Subcutaneous abdominal adipose tissue (tissue), 5 donors: ENCODE measurements around the gene TNRC6C.
"Not testable (repeated sequence)": the region's sequence is repeated elsewhere in the genome, so short reads cannot be mapped to it uniquely, and the experiment has no call there.

ENCODE experiments used
- H3K27ac ChIP-seq: one replicate; pipeline ENCODE4 v1.7.0; 2013; ENCODE audit warnings: low read depth, mild to moderate bottlenecking, inconsistent platforms, low read length, moderate library complexity
- H3K27me3 ChIP-seq, 5 donors: one replicate each; pipeline ENCODE4 v1.7.0; 2013; ENCODE audit warnings: low read length in 5 of 5, inconsistent platforms in 1 of 5; ENCODE audit not compliant: control insufficient read depth in 5 of 5, insufficient read depth in 4 of 5
- H3K36me3 ChIP-seq, 5 donors: one replicate each; pipeline ENCODE4 v1.7.0; 2013; ENCODE audit warnings: low read length in 5 of 5; ENCODE audit not compliant: control insufficient read depth in 5 of 5, insufficient read depth in 5 of 5
- H3K4me1 ChIP-seq, 5 donors: one replicate each; pipeline ENCODE4 v1.7.0; 2013; ENCODE audit warnings: low read length in 5 of 5, mild to moderate bottlenecking in 3 of 5, moderate library complexity in 1 of 5; ENCODE audit not compliant: control insufficient read depth in 5 of 5, insufficient read depth in 5 of 5
- H3K4me3 ChIP-seq, 5 donors: one replicate each; pipeline ENCODE4 v1.7.0; 2013; ENCODE audit warnings: low read length in 5 of 5, low read depth in 1 of 5
- H3K9ac ChIP-seq, 5 donors: one replicate each; pipeline ENCODE4 v1.7.0; 2013; ENCODE audit warnings: low read length in 5 of 5, mild to moderate bottlenecking in 4 of 5, moderate library complexity in 3 of 5
- H3K9me3 ChIP-seq, 5 donors: one replicate each; pipeline ENCODE4 v1.7.0; 2013; ENCODE audit warnings: low read length in 5 of 5; ENCODE audit not compliant: control insufficient read depth in 5 of 5
- donor health status: healthy.
- donor health status: healthy.
- donor health status: healthy.
- donor health status: healthy.
- donor health status: healthy.

Gene TNRC6C

GRCh38 chr17:78072961-78073360 is 114.5 kb downstream of the TNRC6C start:
- no peak overlapping the region for H3K27ac ChIP-seq
- no peak overlapping the region for H3K9ac ChIP-seq
- no peaks in the 10 kb centered on the region for H3K27me3 ChIP-seq
- peaks cover 38 to 94% (median 83%) of the 10 kb centered on the region in 5 donors for H3K36me3 ChIP-seq
- peaks cover 0 to 3% (median 0%) of the 10 kb centered on the region in 5 donors for H3K4me1 ChIP-seq
- H3K9me3 ChIP-seq = no peaks in the 10 kb centered on the region
- no peak overlapping the region for H3K4me3 ChIP-seq

- no peaks in the 10 kb centered on the region for H3K27me3 ChIP-seq
- H3K9ac ChIP-seq = no peak overlapping the region
- H3K27ac ChIP-seq = no peak overlapping the region
- H3K9me3 ChIP-seq = no peaks in the 10 kb centered on the region
- peaks cover 0 to 3% (median 0%) of the 10 kb centered on the region in 5 donors for H3K4me1 ChIP-seq
- peaks cover 39 to 97% (median 90%) of the 10 kb centered on the region in 5 donors for H3K36me3 ChIP-seq
- no peak overlapping the region for H3K4me3 ChIP-seq
Observed at GRCh38 chr17:78075011-78075410, 116.5 kb downstream of the TNRC6C start.

GRCh38 chr17:78075545-78075944 is 117.0 kb downstream of the TNRC6C start:
- Histone ChIP-seq H3K4me3 (no peak overlapping the region), H3K36me3 (peaks cover 36 to 97% (median 87%) of the 10 kb centered on the region in 5 donors)

DNA sequence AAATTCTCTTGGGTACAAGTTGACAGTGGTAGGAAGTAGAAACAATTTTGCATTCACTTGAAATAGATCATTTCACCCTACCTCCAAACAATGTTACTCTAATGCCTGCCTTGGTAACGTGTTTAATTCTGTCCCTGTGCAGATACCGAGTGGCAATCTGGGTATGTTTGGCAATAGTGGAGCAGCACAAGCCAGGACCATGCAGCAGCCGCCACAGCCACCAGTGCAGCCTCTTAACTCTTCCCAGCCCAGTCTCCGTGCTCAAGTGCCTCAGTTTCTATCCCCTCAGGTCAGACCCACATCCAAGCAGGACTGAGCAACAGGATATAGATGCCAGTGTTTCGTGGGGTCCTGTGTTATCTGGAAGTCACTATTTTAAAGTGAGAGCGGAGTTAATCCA is 120.8 kb downstream of the TNRC6C start:
- Histone ChIP-seq H3K9ac (no peak overlapping the region), H3K9me3 (no peaks in the 10 kb centered on the region), H3K4me1 (peaks cover 0 to 3% (median 0%) of the 10 kb centered on the region in 5 donors), H3K27ac (no peak overlapping the region), H3K36me3 (peaks cover 20 to 96% (median 71%) of the 10 kb centered on the region in 5 donors), H3K27me3 (no peaks in the 10 kb centered on the region), H3K4me3 (no peak overlapping the region)

More at GRCh38 chr17:78075545-78075944, 117.0 kb downstream of the TNRC6C start:
- Histone ChIP-seq H3K27me3 (no peaks in the 10 kb centered on the region), H3K9ac (no peak overlapping the region), H3K27ac (no peak overlapping the region), H3K9me3 (no peaks in the 10 kb centered on the region), H3K4me1 (peaks cover 0 to 3% (median 0%) of the 10 kb centered on the region in 5 donors)

- Histone ChIP-seq H3K4me1 (peaks cover 0 to 3% (median 0%) of the 10 kb centered on the region in 5 donors), H3K4me3 (no peak overlapping the region), H3K9me3 (no peaks in the 10 kb centered on the region), H3K9ac (no peak overlapping the region), H3K36me3 (peaks cover 20 to 84% (median 59%) of the 10 kb centered on the region in 5 donors), H3K27me3 (no peaks in the 10 kb centered on the region), H3K27ac (no peak overlapping the region)
Observed at GRCh38 chr17:78081551-78081950, 123.0 kb downstream of the TNRC6C start.

GRCh38 chr17:78082355-78082872 is 123.9 kb downstream of the TNRC6C start:
- H3K4me3 ChIP-seq, H3K4me1 ChIP-seq, H3K27me3 ChIP-seq, H3K27ac ChIP-seq, H3K9me3 ChIP-seq, H3K9ac ChIP-seq: not testable (repeated sequence)
- H3K36me3 ChIP-seq = peaks cover 18 to 84% (median 59%) of the 10 kb centered on the region in 5 donors

DNA sequence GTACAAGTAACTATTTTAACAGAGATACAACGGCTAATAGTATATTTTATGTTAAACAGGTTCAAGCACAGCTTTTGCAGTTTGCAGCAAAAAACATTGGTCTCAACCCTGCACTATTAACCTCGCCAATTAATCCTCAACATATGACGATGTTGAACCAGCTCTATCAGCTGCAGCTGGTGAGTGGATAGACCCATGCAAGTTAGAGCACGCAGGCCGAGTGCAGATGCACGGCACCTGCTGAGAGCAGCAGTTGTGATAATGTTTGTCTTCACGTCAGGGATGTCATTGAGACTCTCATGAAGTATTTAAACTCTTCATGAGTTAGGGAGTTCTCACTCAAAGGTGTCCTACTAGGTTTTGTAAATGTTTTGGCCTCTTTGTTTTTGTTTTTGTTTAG is 124.5 kb downstream of the TNRC6C start:
- no peak overlapping the region for H3K9ac ChIP-seq
- peaks cover 20 to 84% (median 59%) of the 10 kb centered on the region in 5 donors for H3K36me3 ChIP-seq
- H3K4me1 ChIP-seq = no peaks in the 10 kb centered on the region
- H3K27me3 ChIP-seq = no peaks in the 10 kb centered on the region
- H3K4me3 ChIP-seq = no peak overlapping the region
- H3K9me3 ChIP-seq = no peaks in the 10 kb centered on the region
- H3K27ac ChIP-seq = no peak overlapping the region

DNA sequence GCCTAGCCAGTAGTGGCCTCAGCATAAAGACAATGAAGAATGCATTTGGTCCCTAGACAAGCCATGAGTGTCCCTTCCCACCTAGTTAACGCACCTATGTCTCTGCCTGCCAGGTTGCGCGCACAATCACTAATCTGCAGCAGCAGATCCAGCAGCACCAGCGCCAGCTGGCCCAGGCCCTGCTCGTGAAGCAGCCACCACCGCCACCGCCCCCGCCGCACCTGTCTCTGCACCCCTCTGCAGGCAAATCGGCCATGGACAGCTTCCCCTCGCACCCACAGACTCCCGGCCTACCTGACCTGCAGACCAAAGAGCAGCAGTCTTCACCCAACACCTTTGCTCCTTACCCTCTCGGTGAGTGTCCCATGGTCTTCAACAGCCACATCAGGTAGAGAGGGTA is 128.2 kb downstream of the TNRC6C start:
- Histone ChIP-seq H3K9ac (no peak overlapping the region), H3K4me3 (no peak overlapping the region), H3K27ac (no peak overlapping the region), H3K27me3 (no peaks in the 10 kb centered on the region), H3K9me3 (no peaks in the 10 kb centered on the region), H3K4me1 (peaks cover 0 to 8% (median 0%) of the 10 kb centered on the region in 5 donors), H3K36me3 (peaks cover 16 to 73% (median 58%) of the 10 kb centered on the region in 5 donors)

GRCh38 chr17:78088529-78088928 is 130.0 kb downstream of the TNRC6C start:
- Histone ChIP-seq H3K27ac (no peak overlapping the region), H3K4me3 (no peak overlapping the region), H3K9me3 (no peaks in the 10 kb centered on the region), H3K36me3 (peaks cover 22 to 75% (median 69%) of the 10 kb centered on the region in 5 donors), H3K27me3 (no peaks in the 10 kb centered on the region), H3K4me1 (peaks cover 0 to 8% (median 0%) of the 10 kb centered on the region in 5 donors), H3K9ac (no peak overlapping the region)

GRCh38 chr17:78089576-78090281 is 131.2 kb downstream of the TNRC6C start:
- Histone ChIP-seq H3K4me3 (no peak overlapping the region), H3K27ac (no peak overlapping the region), H3K4me1 (peaks cover 0 to 8% (median 0%) of the 10 kb centered on the region in 5 donors), H3K36me3 (peaks cover 22 to 79% (median 78%) of the 10 kb centered on the region in 5 donors), H3K9ac (no peak overlapping the region), H3K27me3 (no peaks in the 10 kb centered on the region), H3K9me3 (no peaks in the 10 kb centered on the region)
